ENCODE data around the gene URGCP. TPM values are rescaled to one million over a fixed set of nuclear protein-coding genes. Genes with fewer than 3 reads are reported as not detected.

URGCP gene
- total RNA-seq, 1 experiment from 2014 or later: 19.5 TPM

- peaks cover 35% of the 10 kb centered on the region for H3K36me3 Mint-ChIP-seq
- H3K27me3 Mint-ChIP-seq (ENCODE audit: low read depth): no peaks in the 10 kb centered on the region
- ChIA-PET CTCF (interaction anchor here (1.4 kb wide), 1 partner anchor 74 kb away, joined by 3 read pairs; no protein-coding TSS in a partner anchor), POLR2A (interaction anchor here (0.6 kb wide), 1 partner anchor 302 kb away, joined by 3 read pairs; no protein-coding TSS in a partner anchor)
- H3K4me1 Mint-ChIP-seq: peaks cover 16% of the 10 kb centered on the region
- TF ChIP-seq ZNF512 (CRISPR knock-in tag; IDR thresholded peaks at IDR 0.05; ENCODE audit: borderline replicate concordance) (no peak), ZNF263 (CRISPR knock-in tag; IDR thresholded peaks at IDR 0.05; ENCODE audit: low read depth) (no peak), USF1 (CRISPR knock-in tag; IDR thresholded peaks at IDR 0.05) (no peak), SMAD4 (CRISPR knock-in tag; IDR thresholded peaks at IDR 0.05) (no peak), ZMAT4 (CRISPR knock-in tag; IDR thresholded peaks at IDR 0.05) (no peak), ARID4B (CRISPR knock-in tag; IDR thresholded peaks at IDR 0.05; ENCODE audit: borderline replicate concordance) (no peak), IRF2 (CRISPR knock-in tag; IDR thresholded peaks at IDR 0.05; ENCODE audit: borderline replicate concordance, low read depth) (no peak), IRF1 (CRISPR knock-in tag; IDR thresholded peaks at IDR 0.05) (no peak), SP1 (CRISPR knock-in tag; conservative IDR thresholded peaks at IDR 0.05) (no peak), PRDM15 (CRISPR knock-in tag; IDR thresholded peaks at IDR 0.05) (no peak), TCF7 (CRISPR knock-in tag; IDR thresholded peaks at IDR 0.05; ENCODE audit: low read depth) (no peak), FOXK1 (CRISPR knock-in tag; IDR thresholded peaks at IDR 0.05) (no peak), NFYB (CRISPR knock-in tag; conservative IDR thresholded peaks at IDR 0.05; ENCODE audit: low read depth) (no peak), OVOL2 (CRISPR knock-in tag; IDR thresholded peaks at IDR 0.05; ENCODE audit: borderline replicate concordance) (no peak), NR1H2 (CRISPR knock-in tag; IDR thresholded peaks at IDR 0.05) (no peak), ZNF317 (CRISPR knock-in tag; IDR thresholded peaks at IDR 0.05; ENCODE audit: borderline replicate concordance, low read depth) (no peak), E2F5 (CRISPR knock-in tag; IDR thresholded peaks at IDR 0.05) (no peak), ZBTB43 (CRISPR knock-in tag; IDR thresholded peaks at IDR 0.05) (no peak)
- ATAC-seq (peak; percentile 34), DNase-seq (ENCODE audit: low spot score) (no peak)
- no peaks in the 10 kb centered on the region for H3K9me3 Mint-ChIP-seq
- peak overlapping the region; percentile 74 for H3K27ac Mint-ChIP-seq
- H3K4me3 Mint-ChIP-seq: no peak overlapping the region
These were observed 25.8 kb downstream of the URGCP start for GRCh38 chr7:43880596-43880995.

Measured in WTC11 (cell line).